ENCODE data around the gene RRAGA. TPM values are rescaled to one million over a fixed set of nuclear protein-coding genes. Genes with fewer than 3 reads are reported as not detected.

Gene RRAGA
- polyA plus RNA-seq, 1 of the 3 experiments (the other 2 are of a cell fraction): 103 TPM

DNA sequence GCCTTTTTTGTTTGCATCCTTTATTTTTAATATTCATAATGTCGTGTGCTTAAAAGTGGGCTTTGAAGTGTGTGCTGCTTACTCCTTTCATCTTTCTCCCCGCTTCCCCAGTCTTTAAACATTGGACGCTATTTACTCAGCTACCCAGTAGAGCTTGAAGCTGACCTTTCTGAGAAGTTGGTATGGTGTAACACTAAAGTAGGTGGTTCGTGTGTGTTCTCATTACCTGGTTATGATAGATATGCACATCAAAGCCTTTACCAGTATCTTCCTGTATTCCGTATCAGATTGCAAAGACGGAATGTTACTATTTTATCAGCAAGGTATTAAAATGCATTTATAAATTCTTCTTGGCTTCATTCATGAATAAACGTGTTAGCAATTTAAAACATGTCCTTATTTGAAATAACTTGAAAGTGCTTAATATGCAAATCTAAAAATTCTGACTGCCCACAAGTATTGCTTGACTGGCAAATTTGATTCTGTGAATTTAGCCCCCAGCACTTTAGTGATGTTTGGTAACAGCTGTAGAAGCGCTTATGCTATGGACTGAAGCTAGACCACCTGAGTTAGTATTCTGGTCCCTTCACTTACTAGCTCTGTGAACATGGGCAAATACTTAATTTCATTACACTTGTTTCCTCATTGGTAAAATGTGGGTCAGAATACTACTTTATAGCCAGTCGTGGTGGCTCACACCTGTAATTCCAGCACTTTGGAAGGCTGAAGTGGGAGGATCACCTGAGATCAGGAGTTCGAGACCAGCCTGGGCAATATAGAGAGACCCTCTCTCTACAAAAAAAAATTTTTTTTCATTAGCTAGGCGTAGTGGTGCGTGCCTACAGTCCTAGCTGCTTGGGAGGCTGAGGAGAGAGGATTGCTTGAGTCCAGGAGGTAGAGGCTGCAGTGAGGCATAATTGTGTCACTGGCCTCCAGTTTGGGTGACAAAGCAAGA is 1.7 kb downstream of the RRAGA start (continued):
- TF ChIP-seq, protein P1, sequence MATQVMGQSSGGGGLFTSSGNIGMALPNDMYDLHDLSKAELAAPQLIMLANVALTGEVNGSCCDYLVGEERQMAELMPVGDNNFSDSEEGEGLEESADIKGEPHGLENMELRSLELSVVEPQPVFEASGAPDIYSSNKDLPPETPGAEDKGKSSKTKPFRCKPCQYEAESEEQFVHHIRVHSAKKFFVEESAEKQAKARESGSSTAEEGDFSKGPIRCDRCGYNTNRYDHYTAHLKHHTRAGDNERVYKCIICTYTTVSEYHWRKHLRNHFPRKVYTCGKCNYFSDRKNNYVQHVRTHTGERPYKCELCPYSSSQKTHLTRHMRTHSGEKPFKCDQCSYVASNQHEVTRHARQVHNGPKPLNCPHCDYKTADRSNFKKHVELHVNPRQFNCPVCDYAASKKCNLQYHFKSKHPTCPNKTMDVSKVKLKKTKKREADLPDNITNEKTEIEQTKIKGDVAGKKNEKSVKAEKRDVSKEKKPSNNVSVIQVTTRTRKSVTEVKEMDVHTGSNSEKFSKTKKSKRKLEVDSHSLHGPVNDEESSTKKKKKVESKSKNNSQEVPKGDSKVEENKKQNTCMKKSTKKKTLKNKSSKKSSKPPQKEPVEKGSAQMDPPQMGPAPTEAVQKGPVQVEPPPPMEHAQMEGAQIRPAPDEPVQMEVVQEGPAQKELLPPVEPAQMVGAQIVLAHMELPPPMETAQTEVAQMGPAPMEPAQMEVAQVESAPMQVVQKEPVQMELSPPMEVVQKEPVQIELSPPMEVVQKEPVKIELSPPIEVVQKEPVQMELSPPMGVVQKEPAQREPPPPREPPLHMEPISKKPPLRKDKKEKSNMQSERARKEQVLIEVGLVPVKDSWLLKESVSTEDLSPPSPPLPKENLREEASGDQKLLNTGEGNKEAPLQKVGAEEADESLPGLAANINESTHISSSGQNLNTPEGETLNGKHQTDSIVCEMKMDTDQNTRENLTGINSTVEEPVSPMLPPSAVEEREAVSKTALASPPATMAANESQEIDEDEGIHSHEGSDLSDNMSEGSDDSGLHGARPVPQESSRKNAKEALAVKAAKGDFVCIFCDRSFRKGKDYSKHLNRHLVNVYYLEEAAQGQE (IDR thresholded peaks at IDR 0.05; ENCODE audit: low read depth, low read length): no peak
- TF ChIP-seq SMC3 (IDR thresholded peaks at IDR 0.05; ENCODE audit: low read depth, low read length): no peak
- TF ChIP-seq PBX3 (IDR thresholded peaks at IDR 0.05): no peak
- no peak for TF ChIP-seq TEAD4 (IDR thresholded peaks at IDR 0.05; ENCODE audit: borderline replicate concordance, insufficient read depth)
- TF ChIP-seq SIN3A (IDR thresholded peaks at IDR 0.05; ENCODE audit: borderline replicate concordance, low read depth, low read length): no peak
- TF ChIP-seq RXRA (IDR thresholded peaks at IDR 0.05; ENCODE audit: borderline replicate concordance, low read depth): no peak

DNA sequence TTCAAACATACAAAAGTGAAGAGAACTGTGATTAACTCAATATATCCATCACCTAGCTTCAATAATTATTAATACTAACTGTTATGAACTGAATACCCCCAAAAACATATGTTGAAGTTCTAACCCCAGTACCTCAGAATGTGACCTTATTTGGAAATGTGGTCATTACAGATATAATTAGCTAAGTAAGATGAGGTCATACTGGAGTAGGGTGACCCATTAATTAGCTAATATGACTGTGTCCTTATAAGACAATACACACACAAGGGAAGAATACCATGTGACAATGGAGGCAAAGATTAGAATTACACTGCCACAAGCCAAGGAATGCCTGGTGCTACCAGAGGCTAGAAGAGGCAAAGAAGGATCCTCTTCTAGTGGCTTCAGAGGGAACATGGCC is 7.8 kb downstream of the RRAGA start:
- Histone ChIP-seq H3K79me2 (ENCODE audit: insufficient read depth) (peaks cover 14% of the 10 kb centered on the region), H3K27me3 (ENCODE audit: insufficient read depth) (no peaks in the 10 kb centered on the region), H3K4me2 (no peak overlapping the region), H3K9ac (no peak overlapping the region), H4K20me1 (ENCODE audit: insufficient read depth) (peaks cover 5% of the 10 kb centered on the region; the same call in 1 of the 2 replicates), H3K36me3 (replicated peaks in 1 of 2; ENCODE audit: control insufficient read depth in 1 of 2, insufficient read depth in 2 of 2, low read length in 1 of 2) (peaks cover 49 to 53% of the 10 kb centered on the region in 2 experiments), H3K4me1 (ENCODE audit: control insufficient read depth in 1 of 2, insufficient read depth in 2 of 2, low read depth in 1 of 2, low read length in 1 of 2) (no peaks in the 10 kb centered on the region; a peak in 1 of 4 replicates), H2AFZ (ENCODE audit: low read depth) (no peak overlapping the region), H3F3A (replicated peaks; ENCODE audit: insufficient read depth) (peaks cover 22% of the 10 kb centered on the region), H3K4me3 (ENCODE audit: low read depth in 2 of 2, low read length in 1 of 2) (no peak overlapping the region), H3K9me2 (no peaks in the 10 kb centered on the region), H3K27ac (ENCODE audit: low read depth in 2 of 2, low read length in 1 of 2) (no peak overlapping the region), H3K9me3 (no peaks in the 10 kb centered on the region)
- ChIA-PET CTCF (interaction anchor here (0.9 to 1.5 kb wide), 3 partner anchors 29 to 400 kb away, joined by 3 read pairs; no protein-coding TSS in a partner anchor), POLR2A (no interaction called here)
- DNase-seq: no peak
- TF ChIP-seq EZH2phosphoT487 (IDR thresholded peaks at IDR 0.05; ENCODE audit: borderline replicate concordance, low read depth) (no peak), FOXM1 (IDR thresholded peaks at IDR 0.05; ENCODE audit: low read depth) (no peak), RAD21 (IDR thresholded peaks at IDR 0.05; ENCODE audit: low read length) (no peak), YY1 (IDR thresholded peaks at IDR 0.05; ENCODE audit: low read depth) (no peak), MEF2A (IDR thresholded peaks at IDR 0.05; ENCODE audit: borderline replicate concordance, low read depth) (no peak), IRF3 (IDR thresholded peaks at IDR 0.05; ENCODE audit: low read depth, low read length) (no peak), FOSL2 (IDR thresholded peaks at IDR 0.05; ENCODE audit: borderline replicate concordance, low read depth) (no peak), RFX5 (IDR thresholded peaks at IDR 0.05; ENCODE audit: low read length) (no peak)
- TF ChIP-seq, protein P1 (IDR thresholded peaks at IDR 0.05; ENCODE audit: low read depth, low read length): no peak

All from SK-N-SH (cell line).